GM12878 (cell line): ENCODE results near the gene PRRC2B. TPM values are rescaled to one million over a fixed set of nuclear protein-coding genes. Genes with fewer than 3 reads are reported as not detected.

ENCODE experiments used
- ATAC-seq: fragments of 200-7000 bp; cut with Tn5 transposase; 3 replicates; pipeline ENCODE4 v1.9.1; 2020; ENCODE audit warnings: mild to moderate bottlenecking, moderate library complexity
- BruUV-seq: library from RNA; stranded (reverse); fragments of 400-500 nt; replicated peaks from 2 replicates; lab custom pipeline; 2021; lab: Mats Ljungman, UMichigan
- CTCF ChIA-PET: fragments of 300-600 bp; sonication (Branson Sonifier 250); formaldehyde crosslinking; extraction: SDS; loops from one replicate; lab custom pipeline; 2021; ENCODE audit warnings: inconsistent platforms; lab: Yijun Ruan, JAX
- POLR2A ChIA-PET: fragments of 350-600 bp; formaldehyde crosslinking; extraction: SDS; loops from one replicate; lab custom pipeline; 2021; ENCODE audit warnings: inconsistent platforms; lab: Charles Lee
- RAD21 ChIA-PET: fragments of 300-600 bp; sonication (Branson Sonifier 250); formaldehyde crosslinking; loops from one replicate; lab custom pipeline; 2023; ENCODE audit warnings: antibody characterized with exemption; ENCODE audit not compliant: unreplicated experiment; lab: Charles Lee
- SMC1A ChIA-PET: fragments of 300-600 bp; sonication (Branson Sonifier 250); formaldehyde crosslinking; loops from one replicate; lab custom pipeline; 2023; ENCODE audit not compliant: unreplicated experiment, uncharacterized antibody; lab: Charles Lee
- DNase-seq: peaks from one replicate; pipeline ENCODE4 v3.0.0-alpha.2; 2011; ENCODE audit warnings: low read depth, low spot score
- FAIRE-seq: peaks from 3 replicates; lab custom pipeline; 2011; peaks lifted over from hg19 to GRCh38; lab: Jason Lieb, UNC
- H2AFZ ChIP-seq: 2 replicates; pipeline ENCODE4 v1.6.0; 2011; ENCODE audit warnings: low read depth, low read length, control low read depth; ENCODE audit not compliant: control insufficient read depth
- H3K27ac ChIP-seq: 2 replicates; pipeline ENCODE4 v1.5.1; 2011; ENCODE audit warnings: control low read depth; ENCODE audit not compliant: control insufficient read depth, insufficient read depth
- H3K27me3 ChIP-seq, 2 experiments: replicated peaks in 1 of 2; 2 replicates each; pipeline versions ENCODE4 v1.6.0 to v1.6.1; 2011; ENCODE audit warnings: low read length in 1 of 2; ENCODE audit not compliant: control insufficient read depth in 2 of 2, insufficient read depth in 2 of 2
- H3K36me3 ChIP-seq, 2 experiments: 2 replicates each; pipeline ENCODE4 v1.5.1; 2011; ENCODE audit warnings: low read length in 1 of 2; ENCODE audit not compliant: control insufficient read depth in 2 of 2, insufficient read depth in 2 of 2
- H3K4me1 ChIP-seq: 2 replicates; pipeline ENCODE4 v1.6.1; 2011; ENCODE audit warnings: mild to moderate bottlenecking, low read length, moderate library complexity, mixed read lengths; ENCODE audit not compliant: control insufficient read depth, insufficient read depth
- H3K4me2 ChIP-seq: 2 replicates; pipeline ENCODE4 v1.6.0; 2011; ENCODE audit warnings: control low read depth; ENCODE audit not compliant: control insufficient read depth, insufficient read depth
- H3K4me3 ChIP-seq: fragments of 200-600 bp; sonication (generic); 2 replicates; pipeline ENCODE4 v1.5.1; 2016
- H3K79me2 ChIP-seq: 2 replicates; pipeline ENCODE4 v1.6.0; 2011; ENCODE audit warnings: low read length; ENCODE audit not compliant: control insufficient read depth, insufficient read depth
- H3K9ac ChIP-seq: 2 replicates; pipeline ENCODE4 v1.8.0; 2011; ENCODE audit warnings: low read length, control low read depth, mixed read lengths; ENCODE audit not compliant: control insufficient read depth, insufficient read depth
- H3K9me3 ChIP-seq: replicated peaks from 3 replicates; pipeline ENCODE4 v1.5.1; 2011; ENCODE audit warnings: mild to moderate bottlenecking, low read length; ENCODE audit not compliant: control insufficient read depth, insufficient read depth
- H4K20me1 ChIP-seq: 2 replicates; pipeline ENCODE4 v1.6.0; 2011; ENCODE audit not compliant: control insufficient read depth, insufficient read depth
- JUNB ChIP-seq: IDR thresholded peaks from 2 replicates; pipeline ENCODE4 v1.6.1; 2016; ENCODE audit warnings: antibody characterized with exemption, mild to moderate bottlenecking
- SMAD5 ChIP-seq: IDR thresholded peaks from 2 replicates; pipeline ENCODE4 v1.6.1; 2016; ENCODE audit warnings: antibody characterized with exemption, low read depth
- SRF ChIP-seq, 2 experiments: IDR thresholded peaks; 2 replicates each; pipeline ENCODE4 v1.6.1; 2011; ENCODE audit warnings: low read depth in 2 of 2, low read length in 2 of 2, mild to moderate bottlenecking in 1 of 2, moderate library complexity in 1 of 2
- WGBS: methylation state at CpG from one replicate; pipeline ENCODE4 v1.1.6; 2016; ENCODE audit warnings: low lambda C conversion rate; ENCODE audit not compliant: insufficient replicate concordance, insufficient coverage; ENCODE audit errors: missing lambda C conversion rate; 5-methylcytosine and 5-hydroxymethylcytosine counted together
- in situ Hi-C: fragments of 300-500 bp; cut with MboI; formaldehyde crosslinking; loops from 9 replicates; pipeline ENCODE4 v1.14.3; 2018; ENCODE audit warnings: mixed read lengths
- intact Hi-C: fragments of 100-400 bp; cut with micrococcal nuclease; formaldehyde crosslinking; loops from one replicate; pipeline ENCODE4 v1.14.2; 2022; ENCODE audit not compliant: unreplicated experiment
- polyA plus RNA-seq, 11 experiments: library from polyadenylated mRNA; depleted of rRNA in 4 of 11; unstranded in 6 of 11; stranded (reverse) in 5 of 11; fragments of >200 nt; fragmentation: Nextera tagmentation in 4 of 11; fragmentation: Illumina TruSeq in 1 of 11; extraction: Ambion mirVana in 4 of 11; extraction: Trizol in 1 of 11; gene quantifications; 1 replicate in 1 of 11; 2 replicates in 10 of 11; pipeline versions ENCODE4 v1.2.1 to v1.2.3, GENCODE V29; 2011 to 2016; ENCODE audit warnings: inconsistent platforms in 2 of 11, missing spikeins in 2 of 11, low read depth in 1 of 11
- total RNA-seq, 4 experiments: library from RNA; depleted of rRNA in 3 of 4; stranded (reverse); fragments of >200 nt in 3 of 4; fragmentation: Illumina TruSeq in 1 of 4; extraction: Trizol in 1 of 4; gene quantifications; 2 replicates each; pipeline versions ENCODE4 v1.2.1 to v1.2.3, GENCODE V29; 2013 to 2021
- TF ChIP-seq, protein P1 (sequence below), 3 experiments: IDR thresholded peaks in 2 of 3; conservative IDR thresholded peaks in 1 of 3; 2 replicates each; pipeline ENCODE4 v1.5.1; 2011; ENCODE audit warnings: low read depth in 3 of 3, low read length in 3 of 3, mild to moderate bottlenecking in 3 of 3, control low read depth in 2 of 3, moderate library complexity in 2 of 3, inconsistent platforms in 1 of 3, mixed read lengths in 1 of 3; ENCODE audit not compliant: control insufficient read depth in 2 of 3, insufficient read depth in 1 of 3; ENCODE audit errors: extremely low read depth in 1 of 3
- TF ChIP-seq, protein P2 (sequence below): IDR thresholded peaks from 2 replicates; pipeline ENCODE4 v1.6.1; 2012; ENCODE audit warnings: low read depth, low read length, improper control_type of control experiment
- TF ChIP-seq, protein P3 (sequence below): IDR thresholded peaks from 2 replicates; pipeline ENCODE4 v1.6.1; 2012; ENCODE audit warnings: low read depth, low read length, improper control_type of control experiment

Gene PRRC2B
- total and polyA plus RNA-seq, 10 of the 15 experiments (the other 5 are each of a cell fraction or from before 2014, with no cell fraction given) = 0.84 to 155 (median 28.7) TPM

- H3K9me3 ChIP-seq = no peaks in the 10 kb centered on the region
- H3K4me3 ChIP-seq = no peak overlapping the region
- H3K9ac ChIP-seq = no peak overlapping the region
- H3K79me2 ChIP-seq = peaks cover 92% of the 10 kb centered on the region
- no peaks in the 10 kb centered on the region for H3K27me3 ChIP-seq
- BruUV-seq = no TSS peak
- TF ChIP-seq, protein P1, sequence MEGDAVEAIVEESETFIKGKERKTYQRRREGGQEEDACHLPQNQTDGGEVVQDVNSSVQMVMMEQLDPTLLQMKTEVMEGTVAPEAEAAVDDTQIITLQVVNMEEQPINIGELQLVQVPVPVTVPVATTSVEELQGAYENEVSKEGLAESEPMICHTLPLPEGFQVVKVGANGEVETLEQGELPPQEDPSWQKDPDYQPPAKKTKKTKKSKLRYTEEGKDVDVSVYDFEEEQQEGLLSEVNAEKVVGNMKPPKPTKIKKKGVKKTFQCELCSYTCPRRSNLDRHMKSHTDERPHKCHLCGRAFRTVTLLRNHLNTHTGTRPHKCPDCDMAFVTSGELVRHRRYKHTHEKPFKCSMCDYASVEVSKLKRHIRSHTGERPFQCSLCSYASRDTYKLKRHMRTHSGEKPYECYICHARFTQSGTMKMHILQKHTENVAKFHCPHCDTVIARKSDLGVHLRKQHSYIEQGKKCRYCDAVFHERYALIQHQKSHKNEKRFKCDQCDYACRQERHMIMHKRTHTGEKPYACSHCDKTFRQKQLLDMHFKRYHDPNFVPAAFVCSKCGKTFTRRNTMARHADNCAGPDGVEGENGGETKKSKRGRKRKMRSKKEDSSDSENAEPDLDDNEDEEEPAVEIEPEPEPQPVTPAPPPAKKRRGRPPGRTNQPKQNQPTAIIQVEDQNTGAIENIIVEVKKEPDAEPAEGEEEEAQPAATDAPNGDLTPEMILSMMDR (IDR thresholded peaks at IDR 0.05 in 2 of 3, conservative IDR thresholded peaks at IDR 0.05 in 1 of 3; ENCODE audit: control insufficient read depth in 2 of 3, extremely low read depth in 1 of 3, insufficient read depth in 1 of 3, low read depth in 3 of 3, low read length in 3 of 3) = peak in 1 of 3 experiments; percentile 8; a peak in 1 of 6 replicates
- TF ChIP-seq JUNB (no peak), SMAD5 (no peak), SRF (IDR thresholded peaks at IDR 0.05; ENCODE audit: low read depth in 2 of 2, low read length in 2 of 2) (no peak)
- TF ChIP-seq, protein P2, sequence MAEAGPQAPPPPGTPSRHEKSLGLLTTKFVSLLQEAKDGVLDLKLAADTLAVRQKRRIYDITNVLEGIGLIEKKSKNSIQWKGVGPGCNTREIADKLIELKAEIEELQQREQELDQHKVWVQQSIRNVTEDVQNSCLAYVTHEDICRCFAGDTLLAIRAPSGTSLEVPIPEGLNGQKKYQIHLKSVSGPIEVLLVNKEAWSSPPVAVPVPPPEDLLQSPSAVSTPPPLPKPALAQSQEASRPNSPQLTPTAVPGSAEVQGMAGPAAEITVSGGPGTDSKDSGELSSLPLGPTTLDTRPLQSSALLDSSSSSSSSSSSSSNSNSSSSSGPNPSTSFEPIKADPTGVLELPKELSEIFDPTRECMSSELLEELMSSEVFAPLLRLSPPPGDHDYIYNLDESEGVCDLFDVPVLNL = no peak
- TF ChIP-seq, protein P3, sequence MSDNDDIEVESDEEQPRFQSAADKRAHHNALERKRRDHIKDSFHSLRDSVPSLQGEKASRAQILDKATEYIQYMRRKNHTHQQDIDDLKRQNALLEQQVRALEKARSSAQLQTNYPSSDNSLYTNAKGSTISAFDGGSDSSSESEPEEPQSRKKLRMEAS = no peak
- peaks cover 35% of the 10 kb centered on the region for H3K4me1 ChIP-seq
- ChIA-PET RAD21 (no interaction called here), CTCF (interaction anchor here (1.4 kb wide), 1 partner anchor 71 kb away, joined by 5 read pairs; no protein-coding TSS in a partner anchor), POLR2A (no interaction called here), SMC1A (interaction anchor here (1.1 kb wide), 2 partner anchors 11 to 35 kb away, joined by 4 read pairs; no protein-coding TSS in a partner anchor)
- no peak overlapping the region for H2AFZ ChIP-seq
- WGBS = 48% methylated on average over 13 of the region's 13 CpGs
- no peak overlapping the region for H3K27ac ChIP-seq
- ATAC-seq (peak; percentile 34), FAIRE-seq (no peak), DNase-seq (no peak)
- H3K36me3 ChIP-seq = peaks cover 5 to 14% of the 10 kb centered on the region in 2 experiments; a peak in 3 of 4 replicates
- intact Hi-C loops (no loop called here), in situ Hi-C loops (no loop called here)
- no peak overlapping the region for H3K4me2 ChIP-seq
- peaks cover 40% of the 10 kb centered on the region for H4K20me1 ChIP-seq
Observed at GRCh38 chr9:131407717-131408195, 13.9 kb downstream of the PRRC2B start.
